T-cell (primary cell): ENCODE results near the gene MBD4. TPM values are rescaled to one million over a fixed set of nuclear protein-coding genes. Genes with fewer than 3 reads are reported as not detected.
A peak's percentile ranks its signal among the peaks of the same experiment; 100 is the strongest.

Experiments
- ATAC-seq, 4 experiments: fragments of 200-7000 bp in 3 of 4; fragments of 150-1000 bp in 1 of 4; cut with Tn5 transposase; replicated peaks in 1 of 4; 1 replicate in 3 of 4; 2 replicates in 1 of 4; pipeline ENCODE4 v1.10.0; 2021; ENCODE audit warnings: moderate library complexity in 3 of 4, mild to moderate bottlenecking in 2 of 4, moderate number of reproducible peaks in 1 of 4
- CTCF ChIA-PET, 2 donors: fragments of 300-600 bp; sonication (Branson Sonifier 250); formaldehyde crosslinking; loops; one replicate each; lab custom pipeline; 2022; ENCODE audit warnings: antibody characterized with exemption in 2 of 2; lab: Charles Lee
- POLR2A ChIA-PET, 2 donors: fragments of 300-600 bp; sonication (Branson Sonifier 250); formaldehyde crosslinking; loops; one replicate each; lab custom pipeline; 2022; ENCODE audit warnings: antibody characterized with exemption in 2 of 2; lab: Charles Lee
- DNase-seq, 35 experiments: peaks; one replicate each; pipeline versions ENCODE4 v3.0.0 to v3.0.0-alpha.2; 2013 to 2023
- H3K27ac ChIP-seq: one replicate; pipeline ENCODE4 v1.5.1; 2013; ENCODE audit warnings: low read length
- H3K27me3 ChIP-seq, 2 experiments: replicated peaks in 1 of 2; 1 replicate in 1 of 2; 2 replicates in 1 of 2; pipeline versions ENCODE4 v1.6.1 to v1.7.0; 2013; ENCODE audit warnings: low read length in 1 of 2, mixed read lengths in 1 of 2; ENCODE audit not compliant: control insufficient read depth in 2 of 2, insufficient read depth in 2 of 2; ENCODE audit errors: extremely low read depth in 1 of 2
- H3K36me3 ChIP-seq, 2 donors: 1 replicate in 1 of 2; 2 replicates in 1 of 2; pipeline versions ENCODE4 v1.6.1 to v1.7.0; 2013; ENCODE audit warnings: low read length in 1 of 2; ENCODE audit not compliant: control insufficient read depth in 2 of 2, insufficient read depth in 1 of 2; ENCODE audit errors: extremely low read depth in 1 of 2
- H3K4me1 ChIP-seq, 2 experiments: 1 replicate in 1 of 2; 2 replicates in 1 of 2; pipeline versions ENCODE4 v1.6.1 to v1.7.0; 2013; ENCODE audit warnings: low read length in 2 of 2, mixed read lengths in 1 of 2; ENCODE audit not compliant: insufficient read depth in 2 of 2, control insufficient read depth in 1 of 2; ENCODE audit errors: extremely low read depth in 1 of 2
- H3K4me3 ChIP-seq, 2 donors: 1 replicate in 1 of 2; 2 replicates in 1 of 2; pipeline versions ENCODE4 v1.5.1 to v1.7.0; 2013; ENCODE audit warnings: mild to moderate bottlenecking in 2 of 2, low read length in 1 of 2, moderate library complexity in 1 of 2; ENCODE audit not compliant: control insufficient read depth in 1 of 2; ENCODE audit errors: extremely low read depth in 1 of 2
- H3K9me3 ChIP-seq: 2 replicates; pipeline ENCODE4 v1.7.0; 2013
- H3K27ac Mint-ChIP-seq, 2 donors: one replicate each; pipeline ENCODE4 v1.8.0; 2020 to 2021; ENCODE audit warnings: mild to moderate bottlenecking in 2 of 2, mixed read lengths in 2 of 2
- H3K27me3 Mint-ChIP-seq, 2 donors: one replicate each; pipeline ENCODE4 v1.8.0; 2021 to 2022; ENCODE audit warnings: mixed read lengths in 2 of 2
- H3K36me3 Mint-ChIP-seq: one replicate; pipeline ENCODE4 v1.8.0; 2021; ENCODE audit warnings: mixed read lengths
- H3K4me1 Mint-ChIP-seq, 3 donors: one replicate each; pipeline ENCODE4 v1.8.0; 2020 to 2022; ENCODE audit warnings: mixed read lengths in 3 of 3, mild to moderate bottlenecking in 1 of 3
- H3K4me3 Mint-ChIP-seq, 3 donors: one replicate each; pipeline ENCODE4 v1.8.0; 2020 to 2022; ENCODE audit warnings: mild to moderate bottlenecking in 3 of 3, mixed read lengths in 3 of 3, moderate library complexity in 3 of 3
- H3K9me3 Mint-ChIP-seq, 3 donors: one replicate each; pipeline ENCODE4 v1.8.0; 2020 to 2022; ENCODE audit warnings: mixed read lengths in 3 of 3
- WGBS: methylation state at CpG from one replicate; pipeline ENCODE4 v1.1.5; 2013; ENCODE audit warnings: missing lambda C conversion rate; ENCODE audit not compliant: insufficient coverage; 5-methylcytosine and 5-hydroxymethylcytosine counted together
- total RNA-seq, 35 experiments: library from RNA in 6 of 35; stranded (reverse) in 6 of 35; fragments of 120-200 nt in 1 of 35; gene quantifications; one replicate each; pipeline versions ENCODE4 v1.2.1 to v1.2.4 and lab custom pipeline; 2013 to 2026

Gene MBD4
- total RNA-seq, 5 donors from 2014 or later (not counting 1 experiment from before 2014, with no cell fraction given) = 43.1 to 59.4 (median 45.2) TPM

GRCh38 chr3:129440618-129441190, 956 bp upstream of the MBD4 start:
- no peaks in the 10 kb centered on the region for H3K27me3 Mint-ChIP-seq
- no peaks in the 10 kb centered on the region for H3K9me3 Mint-ChIP-seq
- 0% methylated on average over 4 of the region's 9 CpGs for WGBS
- DNase-seq (peak in 1 of 35 experiments; percentile 70), ATAC-seq (no peak)
- peak overlapping the region; percentile 86 for H3K27ac ChIP-seq
- peak overlapping the region; percentile 83 to 92 (median 85) for H3K4me3 Mint-ChIP-seq
- no peaks in the 10 kb centered on the region for H3K9me3 ChIP-seq
- no peaks in the 10 kb centered on the region for H3K27me3 ChIP-seq
- ChIA-PET CTCF (interaction anchor here in 1 of 2 donors (0.5 to 1.5 kb wide), 5 partner anchors 12 to 849 kb away, joined by 3 to 9 read pairs (median 3); partner anchors contain the start of gene EFCAB12), POLR2A (interaction anchor here (0.6 to 1.6 kb wide), 5 partner anchors 11 to 125 kb away, joined by 3 to 7 read pairs (median 3); partner anchors contain the start of gene EFCAB12 (in 1 of the 2))
- peaks cover 65 to 77% (median 66%) of the 10 kb centered on the region in 3 donors for H3K4me1 Mint-ChIP-seq
- H3K36me3 Mint-ChIP-seq = peaks cover 17% of the 10 kb centered on the region
- H3K4me1 ChIP-seq = peaks cover 18 to 23% of the 10 kb centered on the region in 2 experiments
- peak overlapping the region; percentile 89 to 97 for H3K4me3 ChIP-seq
- H3K36me3 ChIP-seq = peaks cover 0 to 20% of the 10 kb centered on the region in 2 donors
- H3K27ac Mint-ChIP-seq = peak overlapping the region; percentile 94 to 96

DNA sequence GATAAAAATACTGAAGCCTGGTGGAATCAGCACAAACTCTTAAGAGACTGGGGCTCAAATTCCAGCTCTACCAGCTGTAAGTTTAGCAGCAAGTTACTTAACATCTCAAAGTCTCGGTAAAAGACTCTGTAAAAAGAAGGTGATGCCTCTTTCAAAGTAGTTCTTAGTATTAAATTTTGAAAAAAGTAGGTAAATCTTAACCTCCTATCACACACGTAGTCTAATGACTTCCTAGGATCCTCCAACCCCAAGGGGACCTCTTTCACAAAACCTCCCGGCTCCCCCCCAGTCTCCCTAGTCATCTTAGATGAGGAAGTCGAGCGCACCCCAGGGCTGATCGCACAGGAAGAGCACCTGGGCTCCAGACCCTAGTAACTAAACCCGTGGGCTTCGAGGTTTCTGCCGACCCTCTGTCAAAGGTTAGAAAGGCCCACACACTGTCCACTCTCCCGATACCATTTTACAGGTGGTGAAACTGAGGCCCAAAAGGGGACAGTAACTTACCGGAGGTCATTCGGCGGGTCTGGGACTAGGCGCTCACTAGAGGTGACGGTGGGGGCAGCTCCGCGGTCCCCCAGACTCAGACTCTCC, 427 bp downstream of the MBD4 start:
- H3K36me3 ChIP-seq = peaks cover 0 to 20% of the 10 kb centered on the region in 2 donors
- WGBS = 0% methylated on average over 15 of the region's 17 CpGs
- Mint-ChIP-seq H3K27ac (peak overlapping the region; percentile 94 to 96), H3K27me3 (no peaks in the 10 kb centered on the region), H3K4me3 (peak overlapping the region; percentile 83 to 92 (median 85)), H3K9me3 (no peaks in the 10 kb centered on the region), H3K36me3 (peaks cover 25% of the 10 kb centered on the region), H3K4me1 (peaks cover 78 to 88% (median 78%) of the 10 kb centered on the region in 3 donors)
- H3K27ac ChIP-seq = peak overlapping the region; percentile 66
- no peaks in the 10 kb centered on the region for H3K9me3 ChIP-seq
- POLR2A ChIA-PET = interaction anchor here in 1 of 2 donors (0.6 to 1.6 kb wide), 11 partner anchors 10 to 1643 kb away, joined by 3 to 7 read pairs (median 3); partner anchors contain the start of genes ACAD9, ASTE1, EFCAB12 and NEK11
- peaks cover 18 to 26% of the 10 kb centered on the region in 2 experiments for H3K4me1 ChIP-seq
- peak overlapping the region; percentile 89 to 97 for H3K4me3 ChIP-seq
- H3K27me3 ChIP-seq = no peaks in the 10 kb centered on the region
- DNase-seq = peak in 29 of 35 experiments; percentile 4 to 62 (median 32)
- peak; percentile 2 to 10 (median 8) for ATAC-seq
- CTCF ChIA-PET = interaction anchor here (0.7 to 1.5 kb wide), 9 partner anchors 11 to 758 kb away, joined by 3 to 14 read pairs (median 3); partner anchors contain the start of gene EFCAB12 (in 1 of the 2)

GRCh38 chr3:129435367-129435766, 4.4 kb downstream of the MBD4 start:
- no CpG with 5 or more reads among the region's 1 CpG for WGBS
- no peaks in the 10 kb centered on the region for H3K27me3 ChIP-seq
- H3K36me3 ChIP-seq = peaks cover 5 to 56% of the 10 kb centered on the region in 2 donors
- peaks cover 42 to 56% (median 54%) of the 10 kb centered on the region in 3 donors for H3K4me1 Mint-ChIP-seq
- ChIA-PET CTCF (no interaction called here), POLR2A (interaction anchor here in 1 of 2 donors (0.6 to 0.7 kb wide), 2 partner anchors 9 to 68 kb away, joined by 4 to 5 read pairs; no protein-coding TSS in a partner anchor)
- peaks cover 54% of the 10 kb centered on the region for H3K36me3 Mint-ChIP-seq
- no peaks in the 10 kb centered on the region for H3K9me3 ChIP-seq
- no peak for ATAC-seq
- H3K4me1 ChIP-seq = peaks cover 5 to 10% of the 10 kb centered on the region in 2 experiments
- H3K9me3 Mint-ChIP-seq = no peaks in the 10 kb centered on the region
- DNase-seq = no peak
- H3K4me3 ChIP-seq = no peak overlapping the region
- no peak overlapping the region for H3K27ac ChIP-seq
- peak overlapping the region; percentile 18 to 78 for H3K27ac Mint-ChIP-seq
- no peaks in the 10 kb centered on the region for H3K27me3 Mint-ChIP-seq
- H3K4me3 Mint-ChIP-seq = peak overlapping the region in 1 of 3 donors; percentile 21

DNA sequence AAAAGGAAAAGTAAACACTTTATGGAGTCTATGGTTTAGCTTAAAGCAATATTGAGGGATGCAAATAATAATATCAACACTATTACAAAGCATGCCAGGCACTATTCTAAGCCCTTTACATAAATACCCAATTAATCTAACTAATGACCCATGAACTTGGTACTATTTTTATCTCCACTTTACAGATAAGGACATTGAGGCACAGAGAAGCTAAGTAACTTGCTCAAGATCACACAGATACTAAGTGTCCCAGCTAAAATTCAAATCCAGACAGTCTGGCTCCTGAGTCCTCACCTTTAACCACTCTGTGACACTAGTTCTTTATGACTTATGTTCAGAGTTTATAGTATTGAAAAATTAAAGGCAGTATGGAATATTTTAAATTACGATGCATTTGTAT, 5.6 kb downstream of the MBD4 start:
- peaks cover 5 to 7% of the 10 kb centered on the region in 2 experiments for H3K4me1 ChIP-seq
- no peak overlapping the region for H3K27ac ChIP-seq
- ChIA-PET CTCF (no interaction called here), POLR2A (interaction anchor here in 1 of 2 donors (0.6 kb wide), 1 partner anchor 666 kb away, joined by 3 read pairs; no protein-coding TSS in a partner anchor)
- Mint-ChIP-seq H3K27ac (peak overlapping the region in 1 of 2 donors; percentile 25), H3K27me3 (no peaks in the 10 kb centered on the region), H3K36me3 (peaks cover 54% of the 10 kb centered on the region), H3K4me1 (peaks cover 37 to 54% (median 49%) of the 10 kb centered on the region in 3 donors), H3K4me3 (no peak overlapping the region), H3K9me3 (no peaks in the 10 kb centered on the region)
- H3K27me3 ChIP-seq = no peaks in the 10 kb centered on the region
- ATAC-seq (no peak), DNase-seq (no peak)
- H3K4me3 ChIP-seq = no peak overlapping the region
- WGBS = no CpG with 5 or more reads among the region's 1 CpG
- no peaks in the 10 kb centered on the region for H3K9me3 ChIP-seq
- H3K36me3 ChIP-seq = peaks cover 5 to 59% of the 10 kb centered on the region in 2 donors

DNA sequence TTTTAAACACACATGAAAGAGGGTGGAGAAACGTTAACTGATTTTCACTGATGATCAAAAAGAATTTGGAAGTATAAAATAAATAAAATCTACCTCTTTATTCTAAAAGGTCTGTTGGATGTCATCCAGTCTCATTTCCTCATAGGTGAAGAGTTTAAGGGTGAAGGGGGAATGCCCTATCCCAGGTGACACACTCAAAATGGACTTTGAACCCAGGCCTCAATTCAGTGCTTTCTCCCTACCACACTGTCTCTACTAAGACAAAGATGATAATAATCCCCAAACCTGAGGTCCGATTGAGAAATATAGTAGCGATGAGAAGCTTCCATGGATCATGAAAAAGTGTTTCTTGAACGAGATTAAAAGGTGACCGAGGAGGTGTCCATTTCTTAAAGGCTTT, 6.2 kb downstream of the MBD4 start:
- no peak for ATAC-seq
- POLR2A ChIA-PET = no interaction called here
- no peaks in the 10 kb centered on the region for H3K9me3 Mint-ChIP-seq

DNA sequence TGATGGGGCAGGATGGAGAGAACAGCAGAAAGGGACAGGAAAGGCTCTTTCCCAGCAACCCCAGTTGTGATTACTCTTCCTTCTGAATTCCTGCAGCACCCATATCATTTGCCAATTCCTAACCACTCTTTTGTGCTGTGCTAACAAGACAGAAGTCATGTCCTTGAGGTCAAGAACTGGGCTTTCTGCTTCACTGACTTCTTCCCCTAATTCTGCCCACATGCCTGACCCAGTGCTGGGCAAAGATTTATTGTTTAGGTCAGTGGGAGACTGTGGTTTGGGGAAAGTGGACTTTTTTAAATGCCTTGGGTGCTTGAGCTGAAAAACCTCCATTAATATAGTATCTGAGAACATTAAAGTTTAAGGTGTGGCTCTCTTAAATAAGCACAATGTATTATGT, 7.1 kb downstream of the MBD4 start:
- no peak for ATAC-seq
- Histone ChIP-seq H3K4me3 (no peak overlapping the region), H3K36me3 (peaks cover 5 to 55% of the 10 kb centered on the region in 2 donors), H3K4me1 (peaks cover 5 to 12% of the 10 kb centered on the region in 2 experiments), H3K9me3 (no peaks in the 10 kb centered on the region), H3K27me3 (no peaks in the 10 kb centered on the region), H3K27ac (no peak overlapping the region)
- Mint-ChIP-seq H3K36me3 (peaks cover 50% of the 10 kb centered on the region), H3K4me1 (peaks cover 42 to 56% (median 49%) of the 10 kb centered on the region in 3 donors), H3K27ac (peak overlapping the region in 1 of 2 donors; percentile 16), H3K4me3 (no peak overlapping the region), H3K27me3 (no peaks in the 10 kb centered on the region), H3K9me3 (no peaks in the 10 kb centered on the region)
- ChIA-PET POLR2A (no interaction called here), CTCF (interaction anchor here in 1 of 2 donors (0.7 kb wide), 1 partner anchor 1346 kb away, joined by 4 read pairs; no protein-coding TSS in a partner anchor)
- no peak for DNase-seq

More for the DNA sequence above, 6.2 kb downstream of the MBD4 start:
- Histone ChIP-seq H3K4me3 (no peak overlapping the region), H3K4me1 (peaks cover 4 to 6% of the 10 kb centered on the region in 2 experiments), H3K27ac (no peak overlapping the region), H3K27me3 (no peaks in the 10 kb centered on the region), H3K9me3 (no peaks in the 10 kb centered on the region), H3K36me3 (peaks cover 5 to 59% of the 10 kb centered on the region in 2 donors)
- DNase-seq = no peak
- CTCF ChIA-PET = no interaction called here
- H3K27me3 Mint-ChIP-seq = no peaks in the 10 kb centered on the region
- H3K36me3 Mint-ChIP-seq = peaks cover 54% of the 10 kb centered on the region
- H3K4me1 Mint-ChIP-seq = peaks cover 42 to 56% (median 49%) of the 10 kb centered on the region in 3 donors
- 100% methylated on average over 2 of the region's 5 CpGs for WGBS
- no peak overlapping the region for H3K27ac Mint-ChIP-seq
- no peak overlapping the region for H3K4me3 Mint-ChIP-seq
